ENCODE results near the gene HBD. TPM values are rescaled to one million over a fixed set of nuclear protein-coding genes. Genes with fewer than 3 reads are reported as not detected.

HBD gene
- total RNA-seq, 1 donor from 2014 or later = not detected

- H3K4me1 ChIP-seq = no peaks in the 10 kb centered on the region
- intact Hi-C loops (cut with DNase I) = no loop called here
- H3K9me3 ChIP-seq = no peaks in the 10 kb centered on the region
- TF ChIP-seq POLR2AphosphoS5 (IDR thresholded peaks at IDR 0.05; ENCODE audit: insufficient read depth in 1 of 2, low read depth in 1 of 2) = no peak
- no peaks in the 10 kb centered on the region for H3K36me3 ChIP-seq
- DNase-seq (ENCODE audit: extremely low spot score in 2 of 2) = no peak
- H3K27me3 ChIP-seq = no peaks in the 10 kb centered on the region
- H3K4me3 ChIP-seq = no peak overlapping the region
- no peak overlapping the region for H3K27ac ChIP-seq
Observed at GRCh38 chr11:5275369-5276110, 41.3 kb upstream of the HBD start.

GRCh38 chr11:5274395-5274794, 40.1 kb upstream of the HBD start:
- TF ChIP-seq POLR2AphosphoS5 (IDR thresholded peaks at IDR 0.05; ENCODE audit: insufficient read depth in 1 of 2, low read depth in 1 of 2) = no peak
- no peak for TF ChIP-seq POLR2A (IDR thresholded peaks at IDR 0.05)
- no peak for TF ChIP-seq CTCF (IDR thresholded peaks at IDR 0.05)
- H3K4me3 ChIP-seq = no peak overlapping the region
- no peak for DNase-seq (ENCODE audit: extremely low spot score in 2 of 2)
- no peaks in the 10 kb centered on the region for H3K9me3 ChIP-seq
- H3K4me1 ChIP-seq = no peaks in the 10 kb centered on the region
- no peak overlapping the region for H3K27ac ChIP-seq
- no peaks in the 10 kb centered on the region for H3K36me3 ChIP-seq
- intact Hi-C loops (cut with DNase I) = no loop called here
- H3K27me3 ChIP-seq = no peaks in the 10 kb centered on the region

GRCh38 chr11:5272395-5273017, 38.2 kb upstream of the HBD start:
- Histone ChIP-seq H3K4me1 (no peaks in the 10 kb centered on the region), H3K36me3 (no peaks in the 10 kb centered on the region), H3K9me3 (no peaks in the 10 kb centered on the region), H3K27me3 (no peaks in the 10 kb centered on the region), H3K27ac (no peak overlapping the region), H3K4me3 (no peak overlapping the region)
- intact Hi-C loops (cut with DNase I) = no loop called here
- DNase-seq (ENCODE audit: extremely low spot score in 2 of 2) = no peak
- TF ChIP-seq POLR2A (IDR thresholded peaks at IDR 0.05) = no peak
- TF ChIP-seq CTCF (IDR thresholded peaks at IDR 0.05) = no peak
- TF ChIP-seq POLR2AphosphoS5 (IDR thresholded peaks at IDR 0.05; ENCODE audit: insufficient read depth in 1 of 2, low read depth in 1 of 2) = no peak

- H3K9me3 ChIP-seq = no peaks in the 10 kb centered on the region
- no peak for TF ChIP-seq POLR2A (IDR thresholded peaks at IDR 0.05)
- TF ChIP-seq CTCF (IDR thresholded peaks at IDR 0.05) = no peak
- no peak for TF ChIP-seq POLR2AphosphoS5 (IDR thresholded peaks at IDR 0.05; ENCODE audit: insufficient read depth in 1 of 2, low read depth in 1 of 2)
- intact Hi-C loops (cut with DNase I) = no loop called here
Observed at GRCh38 chr11:5269715-5270147, 35.4 kb upstream of the HBD start, which contains the start of gene HBE1. TSS of gene HBE1 (minus strand) at chr11:5269945. CDS start at chr11:5269890, 55 bp downstream.

GRCh38 chr11:5267033-5267563, 32.8 kb upstream of the HBD start:
- Histone ChIP-seq H3K36me3 (no peaks in the 10 kb centered on the region), H3K4me3 (no peak overlapping the region), H3K9me3 (no peaks in the 10 kb centered on the region), H3K4me1 (no peaks in the 10 kb centered on the region), H3K27me3 (no peaks in the 10 kb centered on the region), H3K27ac (no peak overlapping the region)
- intact Hi-C loops (cut with DNase I) = no loop called here
- no peak for DNase-seq (ENCODE audit: extremely low spot score in 2 of 2)
- TF ChIP-seq CTCF (IDR thresholded peaks at IDR 0.05) (no peak), POLR2A (IDR thresholded peaks at IDR 0.05) (no peak), POLR2AphosphoS5 (IDR thresholded peaks at IDR 0.05; ENCODE audit: insufficient read depth in 1 of 2, low read depth in 1 of 2) (no peak)

More at GRCh38 chr11:5269715-5270147, 35.4 kb upstream of the HBD start, which contains the start of gene HBE1:
- H3K36me3 ChIP-seq = no peaks in the 10 kb centered on the region
- DNase-seq (ENCODE audit: extremely low spot score in 2 of 2) = no peak
- no peaks in the 10 kb centered on the region for H3K27me3 ChIP-seq
- H3K4me1 ChIP-seq = no peaks in the 10 kb centered on the region
- H3K27ac ChIP-seq = no peak within 1 kb of the TSS
- no peak within 1 kb of the TSS for H3K4me3 ChIP-seq

All from vagina (tissue), 2 donors.